GM19025 (cell line): ENCODE measurements around the gene ALK.

Experiments
- ATAC-seq: cut with Tn5 transposase; IDR thresholded peaks from one replicate; pipeline ENCODE4 v1.9.1; 2021; ENCODE audit warnings: mild to moderate bottlenecking, low read depth, moderate library complexity; ENCODE audit not compliant: unreplicated experiment

Gene ALK

DNA sequence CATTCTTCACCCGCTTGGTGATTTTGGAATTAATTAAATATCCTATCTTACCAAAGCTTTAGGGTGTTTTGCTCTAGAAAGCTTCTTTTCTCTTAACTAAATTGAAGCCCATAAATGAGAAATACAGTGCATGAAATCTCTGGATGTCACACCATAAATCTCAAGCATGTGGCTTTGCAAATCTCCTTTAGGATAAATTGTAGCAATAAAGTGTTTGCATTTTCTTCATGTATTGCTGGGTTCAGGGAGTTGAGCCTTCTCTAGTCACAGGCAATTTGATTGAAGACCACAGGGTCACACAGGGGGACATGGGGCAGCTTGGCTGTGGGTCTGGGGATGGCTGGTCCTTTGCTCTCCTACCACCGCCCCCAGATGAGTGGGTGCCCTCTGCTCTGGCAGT lies 442.0 kb downstream of the ALK start:
- no peak for ATAC-seq

DNA sequence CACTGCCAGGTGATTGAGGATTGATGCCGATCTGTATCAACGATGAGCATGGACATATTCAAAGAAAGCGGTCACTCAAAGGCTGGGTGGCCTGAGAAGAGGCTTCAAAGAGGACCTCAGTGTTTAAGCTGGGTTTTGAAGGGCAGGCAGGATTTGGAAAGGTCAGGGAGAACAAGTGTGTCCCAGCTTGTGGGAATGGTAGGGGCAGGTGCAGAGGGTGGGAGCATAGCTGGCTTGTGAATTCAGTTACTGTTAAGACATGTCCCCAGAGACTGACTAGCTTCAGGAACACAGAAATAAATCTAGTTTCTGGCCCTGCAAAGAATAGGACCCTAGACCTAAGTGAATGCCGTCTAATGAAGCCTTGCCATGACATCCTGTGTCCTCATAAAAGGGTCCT lies 442.7 kb downstream of the ALK start:
- no peak for ATAC-seq

DNA sequence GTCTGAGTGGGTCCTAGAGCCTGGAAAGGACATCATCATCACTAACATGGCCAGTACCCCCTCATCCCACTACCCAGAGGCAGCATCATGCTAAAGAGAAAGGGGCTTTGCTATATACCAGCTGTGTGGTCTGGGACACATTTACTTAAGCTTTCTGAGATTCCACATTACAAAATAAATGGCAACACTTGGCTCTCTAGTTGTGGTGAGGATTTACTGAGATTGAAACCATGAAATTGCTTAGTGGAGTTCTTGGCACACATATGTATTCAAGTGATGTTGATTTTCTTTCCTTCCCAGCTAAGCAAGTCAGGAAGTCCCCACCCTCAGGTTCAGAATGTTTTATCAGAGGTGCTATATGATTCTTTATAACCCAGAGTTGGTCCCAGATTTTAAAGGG lies 444.2 kb downstream of the ALK start:
- ATAC-seq, result no peak

DNA sequence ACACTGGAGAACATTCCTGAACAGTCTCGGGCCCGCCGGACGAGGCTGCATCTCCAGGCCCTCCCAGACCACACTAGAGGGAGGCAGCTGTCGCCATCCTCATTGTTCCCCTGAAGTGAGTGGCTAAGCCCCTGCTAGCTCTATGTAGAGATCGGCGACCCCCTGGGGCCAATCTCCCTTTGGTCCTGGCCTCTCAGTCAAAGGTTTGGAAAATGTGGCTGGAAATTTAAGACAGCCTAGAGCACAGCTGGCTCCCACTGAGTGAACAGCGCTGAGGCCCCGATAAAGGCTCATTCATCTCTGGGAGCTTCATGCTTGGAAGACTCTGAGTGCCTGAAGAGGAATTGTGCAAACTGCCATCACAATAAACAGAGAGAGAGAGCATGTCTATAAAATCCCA lies 445.9 kb downstream of the ALK start:
- ATAC-seq, result no peak

DNA sequence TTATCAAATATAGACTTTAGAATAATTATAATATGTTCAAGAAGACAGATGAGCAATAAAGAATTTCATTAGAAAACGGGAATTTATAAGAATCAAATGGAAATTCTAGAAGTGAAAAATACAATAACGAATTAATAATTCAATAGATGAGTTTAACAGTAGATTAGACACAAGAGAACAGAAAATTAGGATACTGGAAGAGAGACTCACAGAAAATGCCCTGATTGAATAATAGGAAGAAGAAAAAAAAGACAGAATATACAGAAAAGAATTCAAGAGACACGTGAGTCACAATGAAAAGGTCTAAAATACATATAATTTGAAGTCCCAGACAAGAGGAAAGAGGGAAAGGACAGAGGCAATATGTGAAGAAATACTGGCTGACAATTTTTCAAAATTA lies 451.4 kb downstream of the ALK start:
- no peak for ATAC-seq

DNA sequence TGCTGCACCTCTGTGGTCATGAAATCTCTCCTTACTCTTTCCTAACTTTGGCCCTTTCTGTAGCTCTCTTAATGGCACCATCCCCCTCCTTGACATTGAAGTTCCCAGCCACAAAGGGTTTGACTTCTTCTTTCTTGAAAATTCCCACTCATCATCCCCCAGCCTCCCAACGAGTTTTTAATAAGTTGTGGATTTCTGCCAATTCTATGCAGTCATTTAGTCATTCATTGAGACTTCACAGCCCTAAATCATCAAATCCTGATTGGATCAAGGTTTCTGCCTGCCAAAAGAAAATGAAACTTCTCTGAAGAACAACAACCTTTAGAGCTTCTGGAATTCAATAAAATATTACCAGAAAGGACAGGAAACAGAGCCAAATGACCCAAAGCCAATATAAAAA lies 451.9 kb downstream of the ALK start:
- no peak for ATAC-seq

DNA sequence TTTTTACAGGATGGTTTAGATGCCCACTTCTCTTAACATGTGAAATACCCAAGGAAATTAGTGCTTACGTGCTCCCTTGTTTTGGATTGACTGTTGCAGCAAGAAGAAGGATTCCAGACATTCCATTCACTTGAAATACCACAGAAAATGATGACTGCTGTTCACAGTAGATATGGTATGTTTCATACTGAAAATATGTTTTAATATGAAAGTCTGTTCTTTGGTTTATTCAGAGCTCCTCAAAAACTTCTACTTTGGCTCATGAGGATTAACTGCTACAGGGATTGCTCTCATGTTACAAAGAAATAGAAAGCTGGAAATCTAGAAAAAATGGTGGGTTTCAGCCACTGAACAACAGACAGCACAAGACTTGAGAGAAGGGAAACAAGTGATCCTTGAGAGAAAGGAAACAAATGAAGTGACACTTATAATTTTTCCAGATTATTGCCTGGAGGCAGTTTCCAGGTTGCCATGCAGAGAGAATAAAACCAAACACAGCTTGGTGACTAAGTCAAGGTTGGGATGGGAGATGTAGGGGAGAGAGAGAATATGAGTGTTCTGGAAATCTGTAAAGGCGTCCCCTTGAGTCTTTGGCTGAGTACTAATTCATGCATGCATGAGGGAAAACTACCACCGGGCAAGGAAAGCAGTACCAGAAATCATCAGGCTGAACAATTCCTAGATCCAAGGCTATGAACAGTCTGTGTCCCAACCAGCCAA lies 458.0 kb downstream of the ALK start:
- ATAC-seq, result no peak

DNA sequence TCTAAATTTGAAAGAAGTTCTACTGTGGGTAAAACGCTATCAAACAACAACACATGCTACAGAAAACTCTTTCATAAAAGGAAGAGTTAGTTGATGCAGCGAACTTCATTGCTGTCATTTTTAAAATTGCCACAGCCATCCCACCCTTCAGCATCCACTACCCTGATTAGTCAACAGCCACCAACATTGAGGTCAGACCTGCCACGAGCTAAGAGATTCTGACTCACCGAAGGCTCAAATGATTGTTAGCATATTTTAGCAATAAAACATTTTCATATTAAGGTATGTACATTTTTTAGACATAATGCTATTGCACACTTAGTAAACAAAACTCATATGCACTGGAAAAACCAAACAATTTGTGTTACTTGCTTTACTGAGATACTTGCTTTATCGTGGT lies 459.1 kb downstream of the ALK start:
- no peak for ATAC-seq

DNA sequence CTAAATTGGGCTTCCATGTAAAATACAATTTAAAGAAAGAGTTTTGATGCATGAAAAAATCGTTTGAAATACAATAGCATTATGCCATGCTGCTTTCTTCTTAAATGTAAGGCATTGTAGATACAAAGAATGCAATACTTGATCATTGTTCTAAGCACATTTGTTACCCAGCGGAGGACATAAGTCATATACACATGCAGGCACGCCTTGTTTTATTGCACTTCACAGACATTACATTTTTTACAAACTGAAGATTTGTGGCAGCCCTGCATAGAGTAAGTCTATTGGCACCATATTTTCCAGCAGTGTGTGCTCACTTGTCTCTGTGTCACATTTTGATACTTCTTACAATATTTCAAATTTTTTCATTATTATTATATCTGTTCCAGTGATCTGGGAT lies 461.2 kb downstream of the ALK start:
- ATAC-seq, result no peak

DNA sequence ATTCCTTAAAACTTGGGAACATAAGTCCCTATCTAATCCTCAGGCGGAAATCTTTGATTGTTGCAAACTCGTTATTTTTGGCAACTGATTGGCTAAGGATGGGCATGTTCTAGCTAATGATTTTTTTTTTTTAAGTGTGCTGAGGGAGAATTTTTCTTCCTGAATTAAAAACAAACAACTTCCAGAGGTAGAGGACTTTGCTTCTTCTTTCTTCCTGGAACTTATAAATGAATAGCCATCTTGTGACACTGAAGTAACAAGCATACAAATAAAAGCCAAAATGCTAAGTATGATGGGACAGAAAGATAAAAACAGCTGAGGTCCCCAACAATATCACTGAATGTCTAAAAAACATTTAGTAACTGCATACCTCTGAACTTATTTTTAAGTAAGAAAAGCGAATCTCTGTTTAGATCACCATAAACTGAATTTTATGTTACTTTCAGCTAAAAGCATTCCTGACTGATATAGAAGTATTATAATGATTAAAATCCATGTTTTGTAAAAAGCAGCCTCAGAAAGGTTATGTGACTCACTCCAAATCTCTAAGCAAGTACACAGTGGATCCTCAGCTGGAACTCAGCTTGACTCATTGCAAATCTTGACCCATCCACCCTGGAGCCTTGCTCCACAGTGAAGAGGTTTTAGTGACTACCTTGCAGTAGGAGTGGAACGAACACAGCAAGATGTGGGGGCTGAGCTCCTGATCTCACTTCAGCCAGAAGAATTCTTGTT lies 461.8 kb downstream of the ALK start:
- ATAC-seq, result no peak

DNA sequence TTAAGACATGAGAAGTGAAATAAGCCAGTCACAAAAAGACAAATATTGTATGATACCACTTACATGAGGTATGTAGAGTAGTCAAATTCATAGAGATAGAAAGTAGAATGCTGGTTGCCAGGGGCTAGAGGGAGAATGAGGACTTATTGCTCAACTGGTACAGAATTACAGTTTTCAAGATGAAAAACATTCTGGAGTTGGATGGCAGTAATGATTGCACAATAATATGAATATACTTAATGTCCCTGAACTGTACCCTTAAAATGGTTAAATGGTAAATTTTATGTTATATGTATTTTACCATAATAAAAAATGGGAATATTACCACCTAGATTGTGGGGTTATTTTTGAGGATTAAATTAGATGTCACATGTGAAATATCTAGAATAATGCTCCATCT lies 465.0 kb downstream of the ALK start:
- no peak for ATAC-seq

DNA sequence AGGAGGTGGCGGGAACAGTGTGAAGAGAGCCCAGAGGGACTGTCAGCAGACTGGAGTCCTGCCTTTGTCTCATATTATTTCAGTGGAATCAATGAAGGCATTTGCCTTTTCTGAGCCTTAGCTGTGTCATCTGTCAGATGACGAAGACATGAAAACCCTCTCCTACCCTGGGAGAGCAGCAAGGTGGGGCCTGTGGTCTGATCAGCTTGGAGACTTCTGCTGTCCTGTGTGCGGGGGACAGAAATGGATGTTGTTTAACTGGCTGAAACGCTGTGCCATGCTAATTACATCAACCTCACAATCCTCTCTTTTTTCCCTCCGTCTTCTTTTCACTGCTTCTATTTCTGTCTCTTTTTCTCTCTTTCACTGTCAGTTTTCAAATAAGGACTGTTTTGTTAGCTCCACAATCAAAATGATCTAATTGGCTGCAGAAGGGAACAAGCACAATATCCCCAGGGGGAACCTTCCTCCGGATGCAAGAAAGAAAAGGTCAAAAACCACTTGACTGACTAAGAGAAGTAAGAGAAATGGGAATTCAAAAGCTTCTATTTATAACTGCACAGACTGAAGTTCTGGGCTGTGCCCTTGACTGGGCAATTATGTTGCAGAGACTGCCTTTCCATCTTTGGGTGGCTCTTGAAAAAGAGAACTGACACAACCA lies 466.1 kb downstream of the ALK start:
- ATAC-seq, result no peak

DNA sequence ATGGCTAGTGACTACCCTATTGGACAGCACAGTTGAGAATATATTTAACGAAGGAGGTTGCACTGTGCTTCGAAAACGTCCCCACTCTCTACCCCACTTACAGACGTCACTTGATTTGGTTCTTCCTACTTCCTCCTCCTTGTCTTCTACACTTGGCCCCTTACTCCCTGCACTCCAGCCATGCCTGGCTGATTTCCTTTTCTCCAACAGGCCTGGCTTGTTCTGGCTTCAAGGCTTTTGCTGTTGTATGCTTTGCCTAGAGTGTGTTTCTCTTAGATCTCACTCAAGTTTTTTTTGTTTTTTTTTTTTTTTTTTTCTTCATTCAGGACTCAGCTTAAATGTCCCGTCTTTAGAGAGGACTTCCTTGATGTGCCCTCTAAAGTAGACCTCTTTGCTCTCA lies 469.4 kb downstream of the ALK start:
- no peak for ATAC-seq

DNA sequence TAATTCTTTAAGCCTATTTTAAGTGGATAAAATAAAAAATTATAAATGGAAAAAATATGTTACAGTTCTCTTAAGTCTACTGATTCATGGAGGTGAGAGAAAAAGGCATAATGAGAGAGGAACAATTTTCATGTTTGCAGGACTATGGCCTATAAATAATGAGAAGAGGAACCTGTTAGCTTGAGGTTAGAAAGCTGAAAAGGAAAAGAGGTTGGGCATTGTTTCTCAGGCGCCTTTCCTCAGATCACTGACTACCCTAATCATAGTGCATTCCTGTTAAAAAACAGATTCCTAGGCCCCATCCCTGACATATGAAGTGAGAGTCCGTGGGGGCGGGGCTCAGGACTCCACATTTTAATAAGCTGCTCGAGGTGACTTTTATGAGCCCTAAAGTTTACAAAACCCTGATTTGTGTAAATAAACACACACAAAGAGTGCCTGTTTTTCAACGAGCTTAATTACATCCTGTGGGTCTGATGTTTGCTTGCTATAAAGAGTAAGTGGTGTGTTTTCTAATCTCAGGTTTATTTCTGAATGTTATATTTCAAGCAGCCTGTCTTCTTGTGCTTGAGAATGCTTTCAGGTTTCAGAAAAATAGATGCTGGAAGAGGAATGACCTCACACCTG lies 470.7 kb downstream of the ALK start:
- ATAC-seq, result no peak

DNA sequence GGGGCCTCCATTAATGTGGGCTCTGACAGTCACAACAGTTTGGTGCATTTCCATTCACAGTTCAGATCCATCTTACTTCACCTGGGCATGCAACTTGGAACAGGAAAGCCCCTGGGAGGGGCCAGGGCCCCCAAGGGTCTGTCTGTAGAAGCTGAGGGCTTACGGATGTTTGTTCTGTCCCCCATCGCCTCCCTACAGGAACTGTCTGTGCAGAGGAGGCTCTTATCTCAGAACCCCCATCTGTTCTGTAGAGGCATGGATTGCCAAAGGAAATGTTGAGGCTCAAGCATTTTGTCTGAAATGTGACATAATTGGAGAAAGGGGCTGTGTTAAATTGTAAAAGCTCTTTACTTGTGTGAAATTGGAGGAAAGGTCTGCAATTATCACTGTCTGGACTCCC lies 471.9 kb downstream of the ALK start:
- no peak for ATAC-seq

DNA sequence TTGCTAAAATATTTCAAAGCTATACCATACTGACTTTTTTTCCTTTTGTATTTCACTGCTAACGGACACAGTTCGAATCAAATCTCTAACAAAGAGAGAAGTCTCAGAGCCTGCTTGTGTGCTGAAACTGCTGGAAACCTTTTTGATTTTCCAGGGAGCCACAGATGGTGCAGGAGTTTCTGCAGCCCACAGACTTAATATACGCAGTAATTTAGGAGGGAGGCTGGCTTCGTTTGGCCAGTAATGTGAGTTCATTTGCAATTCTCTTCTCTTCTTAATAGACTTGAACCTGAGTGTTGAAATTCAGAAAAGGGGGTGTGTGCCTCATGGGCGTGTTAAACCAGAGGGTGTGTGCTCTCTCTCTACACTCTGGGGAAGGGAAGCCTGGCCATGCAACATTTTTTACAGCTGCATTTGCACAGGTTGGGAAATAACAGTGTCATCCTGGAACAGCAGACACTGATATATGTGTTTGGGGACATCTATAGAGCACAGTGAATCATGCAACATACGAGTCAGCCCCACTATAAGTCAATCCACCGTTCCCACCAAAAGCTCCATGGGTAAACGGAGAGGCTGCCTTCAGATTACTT lies 473.2 kb downstream of the ALK start:
- ATAC-seq, result no peak

DNA sequence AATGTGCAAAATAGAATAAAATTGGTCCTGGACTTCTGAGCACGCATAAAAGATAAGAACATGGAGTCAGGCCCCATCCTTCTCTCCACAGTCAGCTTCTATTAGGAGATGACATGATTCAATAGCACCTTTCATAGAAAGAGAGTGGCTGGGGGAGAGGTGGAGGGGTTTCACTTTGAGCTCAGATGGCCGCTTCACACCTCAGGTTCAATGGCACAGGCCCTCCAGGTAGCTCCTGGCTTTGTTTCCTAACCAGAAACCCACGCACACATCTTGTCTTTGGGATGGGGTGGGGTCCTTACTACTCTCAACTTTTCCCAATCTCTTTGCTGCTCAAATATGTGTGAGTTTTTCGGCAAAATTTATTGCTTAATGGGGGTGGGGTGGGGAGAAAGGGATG lies 473.9 kb downstream of the ALK start:
- ATAC-seq, result no peak

DNA sequence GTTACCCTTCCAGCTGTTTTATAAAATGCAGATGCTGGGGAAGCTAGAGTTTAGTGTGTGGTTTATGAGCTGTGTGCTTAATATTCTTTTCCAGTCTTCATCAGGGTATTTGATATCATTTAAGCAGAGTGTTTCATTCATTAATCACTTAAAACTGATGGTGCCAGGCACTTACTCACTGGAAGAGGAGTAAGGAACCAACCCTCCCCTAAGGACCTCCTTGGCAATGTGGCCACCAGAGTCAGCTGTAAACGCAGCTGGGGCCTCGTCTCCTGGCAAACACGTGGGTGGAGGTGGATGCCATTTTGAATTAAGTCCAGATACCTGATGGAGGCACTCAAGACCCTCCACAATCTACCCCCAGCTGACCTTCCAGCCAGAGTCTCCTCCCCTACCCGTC lies 474.5 kb downstream of the ALK start:
- ATAC-seq, result no peak

DNA sequence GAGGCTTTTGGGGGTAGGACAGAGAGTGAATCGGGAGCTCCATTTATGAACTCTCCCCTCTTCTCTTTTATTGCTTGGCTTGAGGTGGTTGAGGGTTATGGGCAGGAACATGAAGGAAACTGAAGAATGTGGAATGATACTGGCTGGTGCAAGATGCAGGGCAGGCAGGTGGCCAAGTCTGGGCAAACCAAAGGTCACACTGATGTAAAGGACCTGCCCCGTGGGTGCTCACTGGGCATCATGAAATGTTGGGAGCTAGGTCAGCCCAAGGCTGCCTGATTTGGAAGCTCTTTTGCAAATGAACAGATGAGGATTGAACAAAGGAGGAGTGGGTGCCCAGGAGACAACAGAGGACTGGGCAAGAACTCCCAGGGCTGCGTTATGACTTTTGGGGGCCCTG lies 477.2 kb downstream of the ALK start:
- ATAC-seq, result no peak

DNA sequence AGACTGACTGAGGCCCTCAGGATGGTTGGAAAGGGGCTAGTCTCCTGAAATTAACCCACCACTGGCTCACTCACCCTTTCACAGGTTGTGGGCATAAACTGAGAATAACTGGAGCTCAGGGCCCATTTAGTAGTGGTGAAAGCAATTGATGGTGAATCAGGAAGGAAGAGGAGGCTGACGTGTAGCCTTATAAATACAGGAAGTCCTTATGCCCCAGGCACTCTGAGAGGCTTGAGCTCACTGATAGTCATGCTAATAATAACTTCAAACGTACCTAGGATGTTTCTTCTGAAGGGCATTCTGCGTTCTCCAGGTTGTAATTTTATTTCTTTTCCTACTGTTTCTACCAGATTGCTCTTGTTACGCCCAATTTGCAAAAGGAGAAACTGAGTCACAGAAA lies 477.8 kb downstream of the ALK start:
- ATAC-seq, result no peak

DNA sequence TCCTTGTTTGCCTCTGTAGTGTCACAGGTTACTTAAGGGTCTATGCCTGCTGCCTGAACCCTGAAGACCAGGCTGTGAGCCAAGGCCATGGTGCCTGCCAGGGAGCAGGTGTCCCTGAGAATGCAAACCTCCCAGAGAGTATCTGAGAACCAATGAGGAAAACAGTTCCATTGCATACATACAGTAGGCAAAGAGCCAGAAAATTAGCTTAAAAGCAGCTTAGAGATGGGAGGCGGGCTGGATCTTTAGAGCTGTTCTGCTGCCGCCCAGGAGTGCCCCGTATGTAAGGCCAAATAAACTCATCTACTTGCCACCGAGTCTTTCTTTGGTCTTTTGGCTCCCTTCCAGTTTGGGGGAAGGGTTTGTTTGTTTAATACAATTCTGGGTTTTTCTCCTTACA lies 478.2 kb downstream of the ALK start:
- ATAC-seq, result no peak
